ENCODE data around the gene FAM47E. TPM values are rescaled to one million over a fixed set of nuclear protein-coding genes. Genes with fewer than 3 reads are reported as not detected.

FAM47E gene
- total RNA-seq, 1 donor from 2014 or later: 3.4 TPM

GRCh38 chr4:76256032-76256431 lies 4.5 kb downstream of the FAM47E start:
- H3K27ac Mint-ChIP-seq: no peak overlapping the region
- no peak for TF ChIP-seq CTCF (IDR thresholded peaks at IDR 0.05; ENCODE audit: unreplicated experiment)
- H3K4me3 Mint-ChIP-seq (ENCODE audit: low read depth): no peak overlapping the region
- peaks cover 2% of the 10 kb centered on the region for H3K36me3 Mint-ChIP-seq (ENCODE audit: insufficient read depth)
- no peaks in the 10 kb centered on the region for H3K27me3 Mint-ChIP-seq
- peaks cover 9% of the 10 kb centered on the region for H3K4me1 Mint-ChIP-seq (ENCODE audit: low read depth)
- DNase-seq (ENCODE audit: low spot score, unreplicated experiment): no peak
- H3K9me3 Mint-ChIP-seq (ENCODE audit: low read depth): peaks cover 7% of the 10 kb centered on the region

GRCh38 chr4:76256968-76257367 lies 5.4 kb downstream of the FAM47E start:
- Mint-ChIP-seq H3K9me3 (ENCODE audit: low read depth) (peaks cover 7% of the 10 kb centered on the region), H3K27me3 (no peaks in the 10 kb centered on the region), H3K4me1 (ENCODE audit: low read depth) (peaks cover 5% of the 10 kb centered on the region), H3K27ac (no peak overlapping the region), H3K36me3 (ENCODE audit: insufficient read depth) (peaks cover 2% of the 10 kb centered on the region), H3K4me3 (ENCODE audit: low read depth) (no peak overlapping the region)
- TF ChIP-seq CTCF (IDR thresholded peaks at IDR 0.05; ENCODE audit: unreplicated experiment): no peak
- DNase-seq (ENCODE audit: low spot score, unreplicated experiment): no peak

- peaks cover 7% of the 10 kb centered on the region for H3K9me3 Mint-ChIP-seq (ENCODE audit: low read depth)
- no peak overlapping the region for H3K4me3 Mint-ChIP-seq (ENCODE audit: low read depth)
- no peak for TF ChIP-seq CTCF (IDR thresholded peaks at IDR 0.05; ENCODE audit: unreplicated experiment)
- H3K27me3 Mint-ChIP-seq: no peaks in the 10 kb centered on the region
- DNase-seq (ENCODE audit: low spot score, unreplicated experiment): no peak
- H3K36me3 Mint-ChIP-seq (ENCODE audit: insufficient read depth): peaks cover 2% of the 10 kb centered on the region
- H3K4me1 Mint-ChIP-seq (ENCODE audit: low read depth): peaks cover 5% of the 10 kb centered on the region
- H3K27ac Mint-ChIP-seq: no peak overlapping the region
Observed at GRCh38 chr4:76257824-76258223, 6.3 kb downstream of the FAM47E start.

GRCh38 chr4:76260571-76260970 lies 9.1 kb downstream of the FAM47E start:
- DNase-seq (ENCODE audit: low spot score, unreplicated experiment): no peak
- no peak overlapping the region for H3K27ac Mint-ChIP-seq
- H3K36me3 Mint-ChIP-seq (ENCODE audit: insufficient read depth): peaks cover 2% of the 10 kb centered on the region
- no peak overlapping the region for H3K4me3 Mint-ChIP-seq (ENCODE audit: low read depth)
- H3K4me1 Mint-ChIP-seq (ENCODE audit: low read depth): peaks cover 7% of the 10 kb centered on the region
- TF ChIP-seq CTCF (IDR thresholded peaks at IDR 0.05; ENCODE audit: unreplicated experiment): no peak
- peaks cover 7% of the 10 kb centered on the region for H3K9me3 Mint-ChIP-seq (ENCODE audit: low read depth)
- H3K27me3 Mint-ChIP-seq: no peaks in the 10 kb centered on the region

GRCh38 chr4:76265631-76266218 lies 14.2 kb downstream of the FAM47E start:
- Mint-ChIP-seq H3K4me1 (ENCODE audit: low read depth) (peaks cover 1% of the 10 kb centered on the region), H3K27me3 (no peaks in the 10 kb centered on the region), H3K36me3 (ENCODE audit: insufficient read depth) (no peaks in the 10 kb centered on the region), H3K9me3 (ENCODE audit: low read depth) (no peaks in the 10 kb centered on the region), H3K27ac (no peak overlapping the region), H3K4me3 (ENCODE audit: low read depth) (no peak overlapping the region)
- no peak for DNase-seq (ENCODE audit: low spot score, unreplicated experiment)
- TF ChIP-seq CTCF (IDR thresholded peaks at IDR 0.05; ENCODE audit: unreplicated experiment): no peak

Measured in progenitor cell of endocrine pancreas (in vitro differentiated cells).